GM19023 (cell line): ENCODE data around the gene NOTUM.
"Not testable (repeated sequence)": the region's sequence is repeated elsewhere in the genome, so short reads cannot be mapped to it uniquely, and the experiment has no call there.

ENCODE experiments used
- ATAC-seq: cut with Tn5 transposase; IDR thresholded peaks from one replicate; pipeline ENCODE4 v1.9.1; 2021; ENCODE audit warnings: mild to moderate bottlenecking, moderate library complexity; ENCODE audit not compliant: unreplicated experiment

NOTUM gene

DNA sequence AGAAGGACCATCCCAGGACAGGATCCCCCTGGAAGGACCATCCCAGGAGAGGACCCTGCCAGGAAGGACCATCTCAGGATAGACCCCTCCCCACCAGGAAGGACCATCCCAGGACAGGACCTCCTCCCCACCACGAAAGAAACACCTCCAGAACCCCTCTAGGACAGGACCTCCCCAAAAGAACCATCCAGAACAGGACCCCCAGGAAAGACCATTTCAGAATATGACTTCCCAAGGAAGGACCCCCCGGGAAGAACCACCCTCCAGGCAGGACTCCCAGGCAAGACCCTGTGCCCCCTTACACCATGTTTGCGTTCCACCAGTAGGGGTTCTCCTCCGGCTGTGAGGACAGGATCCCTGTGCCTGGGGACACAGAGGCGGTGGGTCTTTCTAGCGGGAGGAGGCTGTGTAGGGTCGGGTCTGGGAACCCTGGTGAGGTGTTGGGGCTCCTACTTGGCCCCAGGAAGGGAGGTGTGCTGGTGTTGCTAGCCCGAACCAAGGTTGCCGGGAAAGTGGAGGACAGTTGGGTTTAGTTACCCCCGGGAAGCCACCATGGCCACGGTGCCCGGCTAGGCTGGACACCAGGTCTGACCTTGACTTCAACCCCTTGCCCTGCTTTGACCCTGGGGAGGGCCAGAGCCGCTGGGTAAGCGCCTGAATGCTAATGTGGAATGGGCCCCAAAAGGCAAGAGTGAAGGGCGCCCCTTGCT, 2.2 kb downstream of the NOTUM start:
- no peak for ATAC-seq

DNA sequence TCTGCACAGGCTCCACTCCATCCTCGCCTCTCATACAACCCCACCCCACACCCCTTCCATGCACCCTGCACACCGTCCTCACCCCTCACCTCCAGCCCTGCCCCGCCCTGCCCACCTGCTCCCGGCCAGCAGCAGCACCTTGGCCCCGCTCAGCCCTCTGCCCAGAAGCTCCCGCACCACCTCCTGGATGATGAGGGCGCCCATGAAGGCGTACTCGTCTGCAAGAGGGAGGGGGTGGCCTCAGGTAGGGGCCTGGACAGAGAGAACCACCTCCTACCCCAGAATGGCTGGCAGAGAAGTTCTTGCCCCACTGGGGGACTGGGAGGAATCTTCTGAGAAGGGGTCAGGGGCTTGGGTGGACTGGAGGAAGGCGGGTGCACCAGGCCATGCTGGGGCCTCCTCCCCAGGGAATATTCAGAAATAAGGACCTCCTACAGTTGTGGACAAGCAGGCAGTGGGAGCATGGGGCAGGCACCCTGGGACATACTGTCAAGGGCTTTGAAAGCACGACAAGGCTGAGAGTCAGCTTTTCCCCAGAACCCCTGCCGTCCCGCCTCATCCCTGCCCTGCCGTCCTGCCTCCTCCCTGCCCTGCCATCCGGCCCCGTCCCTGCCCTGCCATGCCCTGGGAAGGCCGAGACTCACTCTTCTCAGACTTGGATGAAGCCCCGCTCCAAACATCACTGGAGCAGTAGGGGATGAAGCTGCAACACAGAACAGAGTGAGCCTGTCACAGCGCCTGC, 3.1 kb downstream of the NOTUM start:
- no peak for ATAC-seq

DNA sequence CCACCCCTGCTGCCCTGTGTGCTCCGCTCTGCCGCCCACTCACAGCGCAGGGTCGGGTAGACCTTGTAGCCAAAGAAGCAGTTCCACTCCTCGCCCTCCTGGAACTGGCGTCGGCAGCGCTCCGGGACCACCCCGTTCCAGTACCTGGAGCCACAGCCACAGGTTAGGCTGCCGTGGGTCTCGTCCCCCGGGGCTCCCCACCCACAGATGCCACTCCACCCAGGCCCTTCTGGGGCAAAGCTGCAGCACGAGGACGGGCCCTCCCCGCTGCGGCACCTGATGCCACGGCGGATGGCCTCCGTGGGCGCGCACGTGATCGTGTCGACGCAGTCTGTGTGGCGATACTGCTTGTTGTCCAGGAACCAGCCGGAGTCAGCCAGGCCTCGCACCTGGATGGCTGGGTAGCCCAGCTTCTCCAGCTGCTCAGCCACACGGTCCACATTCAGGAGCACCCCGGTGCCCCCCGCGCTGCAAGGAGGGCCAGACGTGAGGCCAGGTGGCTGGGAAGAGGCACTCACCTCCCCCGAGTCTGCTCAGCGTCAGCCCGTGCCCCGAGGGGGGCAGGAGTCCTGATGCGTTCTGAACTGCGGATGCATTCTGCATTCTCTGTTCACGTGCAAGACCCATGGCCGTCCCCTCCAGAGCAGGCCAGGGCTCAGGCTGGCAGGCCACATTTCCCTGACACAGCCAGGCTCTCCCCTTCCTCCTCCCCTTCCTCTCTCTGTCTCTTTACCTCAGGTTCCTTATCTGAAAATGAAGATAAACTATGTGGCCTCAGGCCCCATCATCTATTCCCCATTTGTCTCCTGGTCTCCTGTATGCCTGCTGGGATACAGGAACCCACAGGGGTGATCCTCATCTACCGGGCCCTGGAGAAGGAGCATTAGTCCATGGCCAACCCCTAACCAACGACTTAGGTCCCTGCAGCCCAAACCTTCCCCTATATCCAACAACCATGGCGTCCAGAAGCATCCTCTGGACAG, 4.1 kb downstream of the NOTUM start:
- ATAC-seq: no peak

DNA sequence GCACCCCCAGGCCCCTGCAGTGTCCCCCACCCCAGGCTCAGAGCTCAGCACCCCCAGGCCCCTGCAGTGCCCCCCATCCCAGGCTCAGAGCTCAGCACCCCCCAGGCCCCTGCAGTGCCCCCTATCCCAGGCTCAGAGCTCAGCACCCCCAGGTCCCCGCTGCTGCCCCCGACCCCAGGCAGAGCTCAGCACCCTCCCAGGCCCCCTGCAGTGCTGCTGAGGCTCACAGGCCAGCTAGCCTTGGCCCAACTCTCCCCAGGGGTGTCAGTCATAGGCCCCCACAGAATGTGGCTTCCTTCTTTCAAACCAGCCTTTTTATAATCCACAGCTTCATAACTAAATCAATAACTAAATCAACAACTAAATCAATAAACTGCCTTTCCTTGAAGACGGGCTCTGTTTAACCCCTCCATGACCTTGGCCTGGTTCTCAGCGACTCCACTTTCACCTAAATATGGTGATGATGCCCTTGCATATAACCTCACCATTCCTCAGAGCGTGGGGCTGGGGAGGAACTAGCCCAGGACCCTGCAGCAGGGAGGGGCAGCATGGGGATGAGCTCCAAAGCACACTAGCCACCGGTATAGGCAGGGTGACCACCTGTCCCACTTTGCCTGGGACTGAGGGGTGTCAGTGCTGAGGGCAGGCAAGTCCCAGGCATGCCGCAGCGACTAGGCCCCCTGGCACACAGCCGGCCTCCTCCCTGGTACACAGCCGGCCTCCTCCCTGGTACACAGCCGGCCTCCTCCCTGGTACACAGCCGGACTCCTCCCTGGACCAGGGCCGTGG, 5.0 kb downstream of the NOTUM start:
- no peak for ATAC-seq

DNA sequence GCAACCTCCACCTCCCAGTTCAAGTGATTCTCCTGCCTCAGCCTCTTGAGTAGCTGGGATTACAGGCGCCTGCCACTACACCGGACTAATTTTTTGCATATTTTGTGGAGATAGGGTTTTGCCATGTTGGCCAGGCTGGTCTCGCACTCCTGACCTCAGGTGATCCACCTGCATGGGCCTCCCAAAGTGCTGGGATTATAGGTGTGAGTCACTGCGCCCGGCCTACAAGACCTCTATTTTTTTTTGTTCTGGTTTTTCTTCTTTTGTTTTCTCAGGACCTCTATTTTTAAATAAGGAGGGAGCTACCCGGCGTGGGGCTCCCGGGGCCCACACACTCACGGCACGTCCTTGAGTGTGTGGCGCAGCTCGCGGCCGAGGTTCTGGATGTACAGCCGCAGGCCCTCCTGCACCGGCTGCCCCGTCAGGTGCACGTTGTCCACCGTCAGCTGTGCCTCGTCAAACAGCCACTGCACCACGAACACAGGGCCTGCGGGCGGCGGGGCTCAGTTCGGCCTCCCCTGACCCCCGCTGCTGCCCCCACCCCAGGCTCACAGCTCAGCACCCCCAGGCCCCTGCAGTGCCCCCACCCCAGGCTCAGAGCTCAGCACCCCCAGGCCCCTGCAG, 5.8 kb downstream of the NOTUM start:
- no peak for ATAC-seq

DNA sequence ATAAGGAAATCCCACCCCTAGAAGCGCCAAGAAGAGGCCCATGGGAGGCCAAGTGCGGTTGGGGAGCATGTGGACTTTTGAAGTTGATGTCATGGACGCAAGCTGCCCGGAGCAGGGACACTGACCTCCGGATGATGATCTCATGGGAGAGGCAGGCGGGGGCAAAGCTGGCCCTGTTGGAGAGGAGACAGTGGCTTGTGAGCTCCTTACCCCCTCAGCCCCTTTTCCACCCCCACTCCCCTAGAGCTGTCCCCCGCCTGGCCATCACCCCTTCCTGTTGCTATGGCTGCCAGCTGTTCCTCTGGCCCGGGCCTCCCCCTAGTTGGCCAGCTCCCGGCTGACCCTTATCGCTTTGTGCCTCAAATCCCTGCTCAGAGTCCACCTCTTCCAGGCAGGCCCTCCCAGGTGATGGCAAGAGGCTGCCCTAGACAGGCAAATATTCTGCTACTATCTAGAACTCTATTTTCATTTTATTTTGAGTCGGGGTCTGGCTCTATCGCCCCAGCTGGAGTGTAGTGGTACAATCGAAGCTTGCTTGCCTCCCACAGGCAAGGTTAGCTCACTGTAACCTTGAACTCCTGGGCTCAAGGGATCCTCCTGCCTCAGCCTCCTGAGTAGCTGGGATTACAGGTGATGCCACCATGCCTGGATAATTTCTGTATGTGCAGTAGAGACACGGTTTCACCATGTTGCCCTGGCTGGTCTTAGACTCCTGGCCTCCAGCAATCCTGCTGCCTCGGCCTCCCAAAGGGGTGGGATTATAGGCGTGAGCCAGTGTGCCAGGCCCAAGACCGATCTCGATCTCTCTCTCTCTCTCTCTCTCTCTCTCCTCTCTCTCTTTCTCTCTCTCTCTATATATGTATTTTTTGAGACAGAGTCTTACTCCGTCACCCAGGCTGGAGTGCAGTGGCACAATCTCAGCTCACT, 6.6 kb downstream of the NOTUM start:
- ATAC-seq: no peak

DNA sequence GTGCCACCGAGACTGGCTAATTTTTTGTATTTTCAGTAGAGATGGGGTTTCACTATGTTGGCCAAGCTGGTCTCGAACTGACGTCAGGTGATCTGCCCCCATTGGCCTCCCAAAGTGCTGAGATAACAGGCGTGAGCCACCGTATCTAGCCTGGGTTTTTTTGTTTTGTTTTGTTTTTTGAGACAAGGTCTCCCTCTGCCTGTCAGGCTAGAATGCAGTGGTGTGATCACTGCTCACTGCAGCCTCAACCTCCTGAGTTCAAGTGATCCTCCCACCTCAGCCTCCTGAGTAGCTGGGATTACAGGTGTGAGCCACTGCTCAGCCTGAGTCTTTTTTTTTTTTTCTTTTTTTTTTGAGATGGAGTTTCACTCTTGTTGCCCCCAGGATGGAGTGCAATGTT, 7.5 kb downstream of the NOTUM start:
- ATAC-seq: not testable (repeated sequence)

DNA sequence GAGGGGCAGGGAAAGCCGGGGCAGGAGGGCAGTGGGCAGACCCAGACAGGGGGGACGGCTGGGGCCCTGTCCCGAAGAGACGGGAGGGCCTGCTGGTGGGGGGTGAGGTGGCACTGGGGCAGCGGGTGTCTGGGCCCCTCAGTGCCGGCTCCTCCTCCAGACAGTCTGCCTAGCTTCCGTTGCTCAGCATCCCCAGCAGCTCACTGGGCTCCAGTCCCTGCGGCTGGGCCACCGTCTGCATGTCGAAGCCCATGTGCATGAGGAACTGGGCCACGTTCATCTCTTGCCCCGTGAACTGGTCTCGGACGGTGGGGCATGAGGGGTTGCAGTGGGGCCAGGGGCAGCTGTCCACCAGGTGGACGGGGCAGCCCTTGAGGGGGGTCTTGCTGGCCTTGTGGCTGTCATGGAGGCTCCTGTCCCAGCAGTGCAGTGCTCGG, 8.2 kb downstream of the NOTUM start:
- no peak for ATAC-seq

DNA sequence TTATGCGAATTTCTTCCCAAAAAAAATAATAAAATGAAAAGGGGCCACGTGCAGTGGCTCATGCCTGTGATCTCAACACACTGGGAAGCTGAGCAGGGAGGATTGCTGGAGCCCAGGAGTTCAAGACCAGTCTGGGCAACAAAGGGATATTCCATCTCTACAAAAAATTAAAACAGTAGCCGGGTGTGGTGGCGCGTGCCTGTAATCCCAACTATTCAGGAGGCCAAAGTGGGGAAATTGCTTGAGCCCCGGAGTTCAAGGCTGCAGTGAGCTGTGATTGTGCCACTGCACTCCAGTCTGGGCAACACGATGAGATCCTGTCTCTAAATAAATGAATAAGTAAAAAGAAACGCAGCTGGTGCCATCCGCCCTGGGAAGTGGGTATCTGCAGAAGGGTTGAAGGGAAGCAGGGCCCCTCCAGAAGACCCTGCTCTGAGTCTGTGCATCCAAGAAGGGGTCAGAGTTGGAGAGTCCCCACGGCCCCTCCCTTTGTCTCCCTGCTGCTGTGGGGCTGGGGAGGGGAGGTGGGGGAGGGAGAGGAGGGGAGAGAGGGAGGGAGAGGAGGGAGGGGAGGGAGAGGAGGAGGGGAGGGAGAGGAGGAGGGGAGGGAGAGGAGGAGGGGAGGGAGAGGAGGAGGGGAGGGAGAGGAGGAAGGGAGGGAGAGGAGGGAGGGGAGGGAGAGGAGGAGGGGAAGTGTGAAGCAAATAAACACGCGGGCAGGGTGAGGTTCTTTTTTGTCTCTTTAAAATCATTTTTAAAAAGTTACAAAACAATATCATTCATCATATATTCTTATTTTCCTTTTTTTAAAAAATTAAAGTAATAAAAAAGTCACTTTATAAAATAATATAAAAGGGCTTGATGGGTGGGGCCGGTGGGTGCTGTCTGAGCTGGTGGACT, 9.0 kb downstream of the NOTUM start:
- ATAC-seq: no peak

DNA sequence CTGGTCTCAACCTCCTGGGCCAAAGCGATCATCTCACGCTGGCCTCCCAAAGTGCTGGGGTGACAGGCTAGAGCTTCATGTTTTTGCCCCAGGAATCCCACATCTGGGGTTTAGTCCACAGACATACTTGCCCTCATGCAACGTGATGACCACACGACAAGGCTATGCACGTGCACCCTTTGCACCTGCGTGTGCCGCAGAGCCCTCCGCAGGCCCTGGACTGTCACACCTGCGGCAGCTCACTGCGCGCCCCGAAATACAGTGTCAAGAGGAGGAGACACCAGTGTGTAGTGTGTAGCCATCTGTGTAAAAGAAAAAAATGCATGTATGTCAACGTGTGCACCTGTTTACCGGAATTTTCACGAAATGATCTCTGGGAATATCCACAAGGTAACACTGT, 10.5 kb downstream of the NOTUM start:
- no peak for ATAC-seq

DNA sequence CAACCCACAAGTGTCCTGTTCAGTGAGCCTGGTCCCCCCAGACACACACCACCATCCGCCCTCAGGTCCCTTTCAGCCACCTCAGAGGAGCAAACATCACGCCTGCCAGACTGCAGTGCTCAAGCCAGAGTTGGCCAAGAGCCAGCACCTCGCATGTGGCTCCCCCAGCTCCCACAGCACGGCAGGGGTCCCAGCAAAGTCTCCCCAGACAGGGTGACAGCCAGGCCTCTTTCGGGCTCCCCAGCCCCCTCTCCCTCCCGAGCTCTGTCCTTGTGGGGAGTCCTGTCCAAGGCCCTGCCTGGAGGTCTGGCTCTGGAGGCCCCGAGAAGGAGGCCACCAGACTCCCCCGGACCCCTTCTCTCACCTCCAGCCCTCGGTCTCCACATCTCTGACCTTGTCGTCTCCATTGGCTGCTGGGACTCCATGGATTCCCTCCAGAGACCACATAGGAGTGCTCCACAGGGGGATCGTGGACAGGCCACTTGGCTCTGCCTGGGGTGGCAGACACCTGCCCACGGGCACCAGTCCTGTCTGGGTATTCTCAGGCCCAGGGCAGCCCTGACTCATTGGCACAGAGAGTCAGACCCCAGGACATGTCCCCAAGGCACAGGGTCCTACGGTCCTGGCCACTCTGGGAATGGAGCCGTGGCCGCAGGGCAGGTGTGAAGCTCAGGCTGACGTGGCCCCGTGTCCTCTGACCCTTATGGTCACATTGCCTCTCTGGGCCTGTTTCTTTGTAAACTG, 12.2 kb downstream of the NOTUM start:
- no peak for ATAC-seq

DNA sequence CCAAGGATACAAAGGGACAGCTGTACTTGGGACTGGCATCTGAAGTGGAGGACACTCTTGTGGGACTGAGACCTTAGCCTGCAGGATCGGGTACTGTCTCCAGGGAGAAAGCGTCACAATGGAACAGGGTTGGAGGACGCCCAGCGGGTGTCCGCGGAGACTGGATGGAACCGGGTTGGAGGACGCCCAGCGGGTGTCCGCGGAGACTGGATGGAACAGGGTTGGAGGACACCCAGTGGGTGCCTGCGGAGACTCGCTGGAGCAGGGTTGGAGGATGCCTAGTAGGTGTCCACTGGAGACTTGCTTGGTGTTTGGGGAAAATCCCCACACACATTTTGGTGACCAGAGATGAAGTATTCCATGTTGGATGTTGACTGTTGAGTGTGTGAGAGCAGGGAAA, 13.8 kb downstream of the NOTUM start, which contains the start of gene MYADML2:
TSS of gene MYADML2 (minus strand) at position 45 of the 400 bp plus-strand sequence. CDS start 5,492 bp downstream, outside the sequence.
- no peak for ATAC-seq

DNA sequence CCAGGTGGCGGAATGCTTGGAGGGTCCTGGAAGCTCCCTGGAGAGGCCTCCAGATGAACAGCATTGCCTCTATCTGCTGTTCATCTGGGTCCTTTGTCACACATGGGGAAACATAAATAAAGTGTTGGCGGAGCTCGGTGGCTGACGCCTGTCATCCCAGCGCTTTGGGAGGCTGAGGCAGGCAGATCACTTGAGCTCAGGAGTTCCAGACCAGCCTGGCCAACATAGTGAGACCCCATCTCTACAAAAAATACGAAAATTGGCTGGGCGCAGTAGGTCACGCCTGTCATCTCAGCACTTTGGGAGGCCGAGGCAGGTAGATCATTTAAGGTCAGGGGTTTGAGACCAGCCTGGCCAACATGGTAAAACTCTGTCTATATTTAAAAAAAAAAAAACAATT, 16.1 kb downstream of the NOTUM start:
- no peak for ATAC-seq

DNA sequence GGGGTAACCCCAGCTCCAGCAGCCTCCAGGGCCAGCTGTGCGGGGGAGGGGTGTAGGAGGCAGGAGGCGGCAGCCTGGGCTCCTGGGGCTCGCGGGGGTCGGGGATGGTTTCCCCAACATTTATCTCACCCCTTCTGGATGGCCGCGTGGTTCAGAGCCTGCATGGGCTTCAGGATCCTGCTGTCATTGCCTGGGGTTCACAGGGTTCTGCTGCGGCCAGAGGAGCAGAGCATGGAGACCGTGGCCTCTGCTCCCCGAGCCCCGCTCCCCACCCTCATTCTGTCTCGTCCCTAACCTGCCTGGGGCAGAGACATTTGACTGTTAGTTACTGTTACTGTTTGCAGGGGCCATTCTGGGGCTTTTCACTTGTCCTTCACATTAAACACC, 18.8 kb downstream of the NOTUM start:
- ATAC-seq: no peak

DNA sequence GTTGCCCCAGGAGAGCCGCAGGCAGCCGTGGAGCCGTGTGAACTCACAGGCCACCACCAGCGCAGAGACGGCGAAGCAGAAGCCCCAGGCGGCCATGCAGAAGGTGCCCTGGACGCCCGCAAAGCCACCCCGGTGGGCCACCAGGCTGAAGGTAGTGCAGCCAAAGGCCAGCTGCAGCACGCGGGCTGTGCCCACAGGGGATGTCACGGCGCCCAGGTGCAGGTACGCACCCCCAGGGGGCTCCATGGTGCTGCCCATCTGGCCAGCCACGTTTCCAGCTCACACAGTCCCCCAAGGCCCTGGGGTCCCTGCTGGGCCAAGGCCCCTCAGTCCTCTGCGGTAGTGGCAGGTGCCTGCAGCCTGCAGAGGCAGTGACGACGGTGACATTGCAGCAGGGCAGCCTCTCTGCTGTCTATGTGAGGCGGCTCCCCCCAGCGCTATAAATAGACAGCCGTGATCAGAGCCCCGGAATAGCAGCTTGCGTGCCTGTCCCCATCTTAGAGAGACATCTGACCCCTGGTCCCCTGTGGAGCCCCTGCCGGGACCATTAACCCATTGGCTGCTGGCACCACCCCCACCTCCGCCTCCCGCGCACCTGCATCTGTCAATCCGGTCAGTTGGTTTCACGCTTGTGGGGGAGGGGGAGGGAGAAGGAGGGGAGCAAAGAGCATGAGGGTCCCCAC, 19.4 kb downstream of the NOTUM start:
- ATAC-seq: no peak
